HCT116 (cell line): ENCODE measurements around the gene SLC25A42. TPM values are rescaled to one million over a fixed set of nuclear protein-coding genes. Genes with fewer than 3 reads are reported as not detected.

ENCODE experiments used
- ATAC-seq: fragments of 200-7000 bp; cut with Tn5 transposase; 2 replicates; pipeline ENCODE4 v1.9.1; 2020; ENCODE audit warnings: mild to moderate bottlenecking, moderate library complexity
- BruUV-seq: library from RNA; stranded (reverse); fragments of 400-500 nt; replicated peaks from 2 replicates; lab custom pipeline; 2021; lab: Mats Ljungman, UMichigan
- CTCF ChIA-PET: fragments of 300-600 bp; sonication (Branson Sonifier 250); formaldehyde crosslinking; loops from one replicate; lab custom pipeline; 2021; ENCODE audit warnings: antibody characterized with exemption; lab: Charles Lee
- POLR2A ChIA-PET: fragments of 300-600, 350-600 bp; sonication (Branson Sonifier 250); formaldehyde crosslinking; loops from one replicate; lab custom pipeline; 2021; ENCODE audit warnings: antibody characterized with exemption; lab: Charles Lee
- RAD21 ChIA-PET, 2 experiments: fragments of 300-600 bp; sonication (Branson Sonifier 250); formaldehyde crosslinking; loops; one replicate each; lab custom pipeline; 2023; ENCODE audit warnings: low total read pairs in 2 of 2; ENCODE audit not compliant: uncharacterized antibody in 2 of 2, unreplicated experiment in 2 of 2, low non-redundant PET in 1 of 2; lab: Charles Lee
- DNase-seq: peaks from one replicate; pipeline ENCODE4 v3.0.0-alpha.2; 2010; ENCODE audit warnings: low read depth, low spot score
- H2AFZ ChIP-seq: fragments of 200-600 bp; shearing (Covaris generic), sonication (generic); 2 replicates; pipeline ENCODE4 v1.6.1; 2017; ENCODE audit warnings: low read depth, mixed run types, mixed read lengths, antibody characterized with exemption, low read length; ENCODE audit not compliant: poor library complexity, severe bottlenecking
- H3K27ac ChIP-seq: 2 replicates; pipeline ENCODE4 v1.5.1; 2012; ENCODE audit warnings: low read depth, low read length
- H3K27me3 ChIP-seq: fragments of 200-600 bp; sonication (generic); 2 replicates; pipeline ENCODE4 v1.6.1; 2016; ENCODE audit warnings: mixed run types, low read length, mixed read lengths; ENCODE audit not compliant: insufficient read depth
- H3K36me3 ChIP-seq, 2 experiments: fragments of 200-500 bp in 1 of 2; fragments of 200-600 bp in 1 of 2; sonication (Bioruptor generic) in 1 of 2; sonication (generic) in 1 of 2; 2 replicates each; pipeline versions ENCODE4 v1.5.1 to v1.6.1; 2014 to 2016; ENCODE audit warnings: low read length in 2 of 2, inconsistent platforms in 1 of 2, mixed read lengths in 1 of 2, mixed run types in 1 of 2; ENCODE audit not compliant: insufficient read depth in 2 of 2, control insufficient read depth in 1 of 2
- H3K4me1 ChIP-seq, 2 experiments: fragments of 200-600 bp in 1 of 2; sonication (generic) in 1 of 2; 2 replicates each; pipeline versions ENCODE4 v1.5.1 to v1.6.1; 2012 to 2017; ENCODE audit warnings: low read length in 2 of 2, inconsistent platforms in 1 of 2, mild to moderate bottlenecking in 1 of 2, mixed read lengths in 1 of 2, mixed run types in 1 of 2, moderate library complexity in 1 of 2; ENCODE audit not compliant: insufficient read depth in 2 of 2, control insufficient read depth in 1 of 2
- H3K4me2 ChIP-seq: fragments of 200-600 bp; sonication (generic); 2 replicates; pipeline ENCODE4 v1.6.1; 2017; ENCODE audit warnings: mixed run types, low read length, mixed read lengths
- H3K4me3 ChIP-seq, 2 experiments: fragments of 200-600 bp in 1 of 2; sonication (generic) in 1 of 2; replicated peaks in 1 of 2; 2 replicates each; pipeline ENCODE4 v1.5.1; 2011 to 2016; ENCODE audit warnings: low read length in 2 of 2, control low read depth in 1 of 2, low read depth in 1 of 2, mild to moderate bottlenecking in 1 of 2, mixed read lengths in 1 of 2, mixed run types in 1 of 2
- H3K79me2 ChIP-seq: fragments of 200-600 bp; sonication (generic); 2 replicates; pipeline ENCODE4 v1.6.1; 2017; ENCODE audit warnings: mild to moderate bottlenecking, mixed run types, low read length, moderate library complexity, mixed read lengths; ENCODE audit not compliant: insufficient read depth
- H3K9ac ChIP-seq: fragments of 200-600 bp; sonication (generic); 2 replicates; pipeline ENCODE4 v1.6.1; 2016; ENCODE audit warnings: low read length, mixed read lengths
- H3K9me2 ChIP-seq: fragments of 200-600 bp; sonication (generic), shearing (Covaris generic); 2 replicates; pipeline ENCODE4 v1.6.1; 2017; ENCODE audit warnings: mixed run types, mild to moderate bottlenecking, moderate library complexity; ENCODE audit not compliant: insufficient read depth
- H3K9me3 ChIP-seq, 2 experiments: fragments of 200-500 bp in 1 of 2; fragments of 200-600 bp in 1 of 2; sonication (Bioruptor generic) in 1 of 2; sonication (generic) in 1 of 2; 2 replicates each; pipeline ENCODE4 v1.6.1; 2014 to 2017; ENCODE audit warnings: low read length in 2 of 2, mixed read lengths in 2 of 2, inconsistent platforms in 1 of 2, low read depth in 1 of 2, mild to moderate bottlenecking in 1 of 2, mixed run types in 1 of 2, moderate library complexity in 1 of 2; ENCODE audit not compliant: control insufficient read depth in 1 of 2, insufficient read depth in 1 of 2
- H4K20me1 ChIP-seq: fragments of 200-600 bp; sonication (generic), shearing (Covaris generic); 2 replicates; pipeline ENCODE4 v1.6.1; 2017; ENCODE audit warnings: mixed run types, mild to moderate bottlenecking, moderate library complexity; ENCODE audit not compliant: insufficient read depth
- CBX3 ChIP-seq: IDR thresholded peaks from 2 replicates; pipeline ENCODE4 v1.6.1; 2012; ENCODE audit warnings: low read depth
- CEBPB ChIP-seq: IDR thresholded peaks from 2 replicates; pipeline ENCODE4 v1.6.1; 2012; ENCODE audit warnings: low read depth
- CTCF ChIP-seq, 3 experiments: fragments of 200-600 bp in 1 of 3; sonication (generic) in 1 of 3; IDR thresholded peaks in 2 of 3; conservative IDR thresholded peaks in 1 of 3; 2 replicates each; pipeline ENCODE4 v1.5.1; 2012 to 2017; ENCODE audit warnings: low read depth in 2 of 3, low read length in 2 of 3, antibody characterized with exemption in 1 of 3, borderline replicate concordance in 1 of 3, control low read depth in 1 of 3, mild to moderate bottlenecking in 1 of 3, mixed read lengths in 1 of 3, mixed run types in 1 of 3, moderate library complexity in 1 of 3; ENCODE audit not compliant: insufficient read depth in 1 of 3
- EGR1 ChIP-seq: IDR thresholded peaks from 2 replicates; pipeline ENCODE4 v1.6.1; 2012; ENCODE audit warnings: low read depth
- EZH2 ChIP-seq: fragments of 200-600 bp; sonication (generic); IDR thresholded peaks from 2 replicates; pipeline ENCODE4 v1.6.1; 2017; ENCODE audit warnings: antibody characterized with exemption, mixed run types
- EZH2phosphoT487 ChIP-seq: fragments of 200-600 bp; IDR thresholded peaks from 2 replicates; pipeline ENCODE4 v1.6.1; 2018; ENCODE audit warnings: antibody characterized with exemption, borderline replicate concordance
- FOSL1 ChIP-seq: IDR thresholded peaks from 2 replicates; pipeline ENCODE4 v1.6.1; 2012; ENCODE audit warnings: low read depth
- MAX ChIP-seq: IDR thresholded peaks from 2 replicates; pipeline ENCODE4 v1.6.1; 2012
- RAD21 ChIP-seq: IDR thresholded peaks from 2 replicates; pipeline ENCODE4 v1.6.1; 2012; ENCODE audit warnings: low read depth, mild to moderate bottlenecking
- REST ChIP-seq: IDR thresholded peaks from 2 replicates; pipeline ENCODE4 v1.6.1; 2012; ENCODE audit warnings: low read depth
- SIN3A ChIP-seq: IDR thresholded peaks from 2 replicates; pipeline ENCODE4 v1.6.1; 2012; ENCODE audit warnings: low read depth
- SP1 ChIP-seq: IDR thresholded peaks from 2 replicates; pipeline ENCODE4 v1.6.1; 2012; ENCODE audit warnings: low read depth
- SRF ChIP-seq: IDR thresholded peaks from 2 replicates; pipeline ENCODE4 v1.6.1; 2012; ENCODE audit warnings: low read depth
- TCF7L2 ChIP-seq: IDR thresholded peaks from 2 replicates; pipeline ENCODE4 v1.7.0; 2011; ENCODE audit warnings: borderline replicate concordance, inconsistent platforms; ENCODE audit not compliant: insufficient read depth, insufficient read length; ENCODE audit errors: extremely low read depth
- YY1 ChIP-seq: IDR thresholded peaks from 2 replicates; pipeline ENCODE4 v1.6.1; 2011; ENCODE audit warnings: low read length, low read depth, moderate library complexity, mild to moderate bottlenecking; ENCODE audit not compliant: insufficient replicate concordance; ENCODE audit errors: extremely low read depth
- ZBTB33 ChIP-seq: IDR thresholded peaks from 2 replicates; pipeline ENCODE4 v1.6.1; 2011; ENCODE audit warnings: mild to moderate bottlenecking, low read length, moderate library complexity; ENCODE audit not compliant: insufficient replicate concordance; ENCODE audit errors: extremely low read depth
- ZFX ChIP-seq: fragments of 450-650 bp; IDR thresholded peaks from 2 replicates; pipeline ENCODE4 v1.6.1; 2017
- ZNF274 ChIP-seq: fragments of 200-500 bp; sonication (Bioruptor generic); IDR thresholded peaks from 2 replicates; pipeline ENCODE4 v1.6.1; 2014; ENCODE audit warnings: mild to moderate bottlenecking, low read depth, low read length, inconsistent platforms
- intact Hi-C: fragments of 100-400 bp; cut with micrococcal nuclease; formaldehyde crosslinking; loops from 2 replicates; pipeline ENCODE4 v1.10.0; 2022
- total RNA-seq: library from RNA; stranded (reverse); gene quantifications from one replicate; pipeline ENCODE4 v1.2.1, GENCODE V29; 2021; ENCODE audit not compliant: unreplicated experiment

The SLC25A42 gene
- total RNA-seq, 1 experiment from 2014 or later: 10.2 TPM

GRCh38 chr19:19120308-19121231, 56.8 kb downstream of the SLC25A42 start:
- DNase-seq (no peak), ATAC-seq (peak; percentile 86)
- Histone ChIP-seq H3K9me3 (no peaks in the 10 kb centered on the region), H3K36me3 (peaks cover 16 to 41% of the 10 kb centered on the region in 2 experiments), H3K4me1 (peaks cover 0 to 5% of the 10 kb centered on the region in 2 experiments; a peak in 2 of 4 replicates), H4K20me1 (no peaks in the 10 kb centered on the region), H3K79me2 (no peaks in the 10 kb centered on the region), H3K27me3 (no peaks in the 10 kb centered on the region), H3K27ac (no peak overlapping the region; the same call in 1 of the 2 replicates), H3K4me3 (no peak overlapping the region), H3K9ac (no peak overlapping the region), H3K4me2 (no peak overlapping the region), H2AFZ (no peak overlapping the region), H3K9me2 (no peaks in the 10 kb centered on the region)
- no TSS peak for BruUV-seq
- ChIA-PET CTCF (no interaction called here), RAD21 (no interaction called here), POLR2A (no interaction called here)
- intact Hi-C loops: no loop called here
- TF ChIP-seq REST (no peak), RAD21 (no peak), CTCF (IDR thresholded peaks at IDR 0.05 in 2 of 3, conservative IDR thresholded peaks at IDR 0.05 in 1 of 3; ENCODE audit: borderline replicate concordance in 1 of 3, insufficient read depth in 1 of 3, low read depth in 2 of 3, low read length in 2 of 3) (no peak), SIN3A (no peak), EZH2 (no peak), CBX3 (no peak), EZH2phosphoT487 (no peak), FOSL1 (no peak), ZNF274 (no peak), SP1 (no peak), EGR1 (no peak), TCF7L2 (no peak), CEBPB (no peak), SRF (no peak), MAX (no peak), YY1 (no peak), ZFX (no peak), ZBTB33 (no peak)
